ENCODE measurements around the gene ZC3H8. TPM values are rescaled to one million over a fixed set of nuclear protein-coding genes. Genes with fewer than 3 reads are reported as not detected.

ZC3H8 gene
- total RNA-seq, 1 donor from 2014 or later: 20.7 TPM

DNA sequence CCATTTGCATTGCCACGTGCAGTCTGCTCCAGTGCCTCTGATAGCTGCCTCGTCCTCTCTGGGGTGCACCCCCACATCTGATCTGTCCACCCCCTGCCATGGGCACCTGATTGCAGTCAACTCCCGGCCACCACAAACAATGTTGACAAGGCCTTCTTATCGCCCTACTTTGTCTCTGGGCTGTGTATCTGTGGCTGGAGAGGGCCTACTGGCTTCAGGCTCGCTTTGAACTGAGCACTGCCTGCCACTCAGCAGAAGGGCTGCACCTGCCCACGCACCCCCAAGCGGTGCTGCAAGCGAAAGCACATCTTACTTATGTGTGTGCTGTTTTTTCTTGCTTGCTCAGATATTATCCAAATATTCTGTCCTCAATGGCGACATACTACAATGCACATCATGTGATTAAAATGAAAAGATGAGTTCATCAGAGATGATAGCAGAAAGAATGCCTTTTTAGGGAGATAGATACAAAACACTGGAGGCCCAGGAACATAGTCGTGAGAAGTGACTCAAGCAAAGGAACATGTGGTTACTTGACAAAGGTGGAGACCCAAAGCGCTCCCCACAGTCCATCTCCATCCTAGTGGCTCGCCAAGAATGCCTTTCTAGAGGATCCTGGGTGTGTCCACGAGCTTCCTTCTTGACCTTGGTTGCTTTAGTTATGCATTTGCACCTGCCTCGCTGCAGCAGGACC lies 87.9 kb downstream of the ZC3H8 start:
- TF ChIP-seq, protein P1, sequence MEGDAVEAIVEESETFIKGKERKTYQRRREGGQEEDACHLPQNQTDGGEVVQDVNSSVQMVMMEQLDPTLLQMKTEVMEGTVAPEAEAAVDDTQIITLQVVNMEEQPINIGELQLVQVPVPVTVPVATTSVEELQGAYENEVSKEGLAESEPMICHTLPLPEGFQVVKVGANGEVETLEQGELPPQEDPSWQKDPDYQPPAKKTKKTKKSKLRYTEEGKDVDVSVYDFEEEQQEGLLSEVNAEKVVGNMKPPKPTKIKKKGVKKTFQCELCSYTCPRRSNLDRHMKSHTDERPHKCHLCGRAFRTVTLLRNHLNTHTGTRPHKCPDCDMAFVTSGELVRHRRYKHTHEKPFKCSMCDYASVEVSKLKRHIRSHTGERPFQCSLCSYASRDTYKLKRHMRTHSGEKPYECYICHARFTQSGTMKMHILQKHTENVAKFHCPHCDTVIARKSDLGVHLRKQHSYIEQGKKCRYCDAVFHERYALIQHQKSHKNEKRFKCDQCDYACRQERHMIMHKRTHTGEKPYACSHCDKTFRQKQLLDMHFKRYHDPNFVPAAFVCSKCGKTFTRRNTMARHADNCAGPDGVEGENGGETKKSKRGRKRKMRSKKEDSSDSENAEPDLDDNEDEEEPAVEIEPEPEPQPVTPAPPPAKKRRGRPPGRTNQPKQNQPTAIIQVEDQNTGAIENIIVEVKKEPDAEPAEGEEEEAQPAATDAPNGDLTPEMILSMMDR (conservative IDR thresholded peaks at IDR 0.05): no peak
- no peak for DNase-seq (ENCODE audit: extremely low spot score, unreplicated experiment)
- Mint-ChIP-seq H3K27me3 (no peaks in the 10 kb centered on the region), H3K4me1 (ENCODE audit: unreplicated experiment) (peaks cover 5% of the 10 kb centered on the region), H3K27ac (no peak overlapping the region), H3K4me3 (no peak overlapping the region), H3K36me3 (no peaks in the 10 kb centered on the region), H3K9me3 (no peaks in the 10 kb centered on the region)

DNA sequence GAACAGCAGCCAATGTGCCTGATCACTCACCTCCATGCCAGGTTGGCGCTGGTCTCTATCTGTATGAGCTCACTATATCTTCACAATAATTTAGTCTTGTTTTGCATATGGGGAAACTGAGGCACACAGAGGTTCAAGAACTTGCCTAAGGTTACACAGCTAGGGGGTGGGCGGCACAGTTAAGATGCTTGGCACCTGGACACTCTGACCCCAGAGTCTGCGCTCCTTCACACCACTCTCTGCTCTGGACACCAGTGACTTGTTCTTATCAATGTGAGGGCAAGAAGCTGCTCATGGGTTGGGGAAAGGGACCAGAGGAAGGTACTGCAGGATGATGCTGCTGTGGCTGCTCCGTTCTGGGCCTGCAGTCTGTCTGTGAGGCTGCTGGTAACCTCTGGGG lies 89.5 kb downstream of the ZC3H8 start:
- peaks cover 5% of the 10 kb centered on the region for H3K4me1 Mint-ChIP-seq (ENCODE audit: unreplicated experiment)
- H3K27me3 Mint-ChIP-seq: no peaks in the 10 kb centered on the region
- peaks cover 2% of the 10 kb centered on the region for H3K36me3 Mint-ChIP-seq
- H3K4me3 Mint-ChIP-seq: no peak overlapping the region
- H3K9me3 Mint-ChIP-seq: no peaks in the 10 kb centered on the region
- H3K27ac Mint-ChIP-seq: no peak overlapping the region
- no peak for DNase-seq (ENCODE audit: extremely low spot score, unreplicated experiment)
- TF ChIP-seq, protein P1 (conservative IDR thresholded peaks at IDR 0.05): no peak

DNA sequence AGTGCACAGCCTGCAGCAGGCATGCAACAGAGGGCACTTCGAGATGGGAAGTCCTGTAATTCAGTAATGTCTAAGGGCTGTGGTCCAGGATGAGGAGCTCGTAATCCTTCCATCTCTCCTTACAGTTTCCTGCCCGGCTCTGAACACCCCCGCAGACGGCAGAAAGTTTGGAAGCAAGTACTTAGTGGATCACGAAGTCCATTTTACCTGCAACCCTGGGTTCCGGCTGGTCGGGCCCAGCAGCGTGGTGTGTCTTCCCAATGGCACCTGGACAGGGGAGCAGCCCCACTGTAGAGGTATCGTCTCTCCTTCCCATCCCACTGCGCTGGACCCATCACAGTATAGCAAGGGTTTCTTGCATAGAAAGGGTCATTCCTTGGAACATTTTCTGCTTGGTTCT lies 90.0 kb downstream of the ZC3H8 start:
- no peak overlapping the region for H3K27ac Mint-ChIP-seq
- TF ChIP-seq, protein P1 (conservative IDR thresholded peaks at IDR 0.05): no peak
- H3K4me3 Mint-ChIP-seq: no peak overlapping the region
- H3K36me3 Mint-ChIP-seq: peaks cover 3% of the 10 kb centered on the region
- peaks cover 5% of the 10 kb centered on the region for H3K4me1 Mint-ChIP-seq (ENCODE audit: unreplicated experiment)
- no peaks in the 10 kb centered on the region for H3K27me3 Mint-ChIP-seq
- DNase-seq (ENCODE audit: extremely low spot score, unreplicated experiment): no peak
- no peaks in the 10 kb centered on the region for H3K9me3 Mint-ChIP-seq

DNA sequence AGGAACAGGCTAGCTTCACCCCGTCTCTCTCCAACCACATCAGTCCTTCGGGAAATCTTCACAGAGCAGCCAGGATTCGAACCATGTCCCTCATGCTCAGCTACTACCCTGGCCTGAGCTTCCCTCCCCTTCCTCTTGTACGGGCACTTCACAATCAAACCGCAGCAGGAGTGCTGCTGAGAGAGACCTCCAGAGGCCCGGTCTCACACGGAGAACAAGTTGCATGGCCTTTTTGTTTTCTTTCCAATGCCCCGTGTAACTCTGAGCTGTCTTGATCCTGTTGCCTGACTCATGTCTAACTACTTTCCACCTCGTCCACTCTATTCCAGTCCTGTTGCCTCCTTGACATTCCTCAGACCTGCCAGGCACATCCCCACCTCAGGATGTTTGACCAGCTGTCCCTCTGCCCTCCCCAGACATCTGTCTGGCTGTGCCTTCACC lies 91.3 kb downstream of the ZC3H8 start:
- no peaks in the 10 kb centered on the region for H3K27me3 Mint-ChIP-seq
- TF ChIP-seq, protein P1 (conservative IDR thresholded peaks at IDR 0.05): no peak
- no peak overlapping the region for H3K4me3 Mint-ChIP-seq
- no peaks in the 10 kb centered on the region for H3K4me1 Mint-ChIP-seq (ENCODE audit: unreplicated experiment)
- H3K27ac Mint-ChIP-seq: no peak overlapping the region
- no peak for DNase-seq (ENCODE audit: extremely low spot score, unreplicated experiment)
- H3K9me3 Mint-ChIP-seq: peaks cover 5% of the 10 kb centered on the region
- H3K36me3 Mint-ChIP-seq: peaks cover 3% of the 10 kb centered on the region

DNA sequence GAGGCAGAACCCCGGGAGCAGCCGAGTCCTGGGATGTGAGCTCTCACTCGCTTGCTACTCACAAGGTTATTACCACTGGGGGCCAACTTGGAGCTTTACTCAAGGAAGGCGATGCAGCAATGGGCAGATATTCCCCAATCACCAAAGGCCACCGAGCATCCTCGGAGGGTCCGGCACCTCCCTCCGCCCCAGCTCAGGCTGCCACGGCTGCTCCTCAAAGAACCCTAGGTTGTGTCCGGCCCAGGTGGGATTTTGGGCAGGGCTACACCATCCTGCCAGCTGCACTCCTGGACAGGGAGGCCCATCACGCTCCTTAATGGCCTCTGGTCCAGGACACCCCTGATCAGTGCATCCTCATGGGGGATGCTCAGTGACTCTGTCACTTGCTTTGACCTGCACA lies 91.9 kb downstream of the ZC3H8 start:
- TF ChIP-seq, protein P1 (conservative IDR thresholded peaks at IDR 0.05): no peak
- H3K9me3 Mint-ChIP-seq: peaks cover 5% of the 10 kb centered on the region
- peaks cover 3% of the 10 kb centered on the region for H3K36me3 Mint-ChIP-seq
- no peak overlapping the region for H3K4me3 Mint-ChIP-seq
- no peaks in the 10 kb centered on the region for H3K27me3 Mint-ChIP-seq
- DNase-seq (ENCODE audit: extremely low spot score, unreplicated experiment): no peak
- H3K4me1 Mint-ChIP-seq (ENCODE audit: unreplicated experiment): no peaks in the 10 kb centered on the region
- no peak overlapping the region for H3K27ac Mint-ChIP-seq
